Middle frontal gyrus (tissue), 1 donor: Measurements from ENCODE around the gene RNF126.
"Not testable (repeated sequence)": the region's sequence is repeated elsewhere in the genome, so short reads cannot be mapped to it uniquely, and the experiment has no call there.

ENCODE experiments used
- DNase-seq: peaks from one replicate; pipeline ENCODE4 v3.0.0-alpha.2; 2015; ENCODE audit warnings: low spot score; ENCODE audit errors: extremely low spot score

Gene RNF126

GRCh38 chr19:629961-630714, 32.9 kb downstream of the RNF126 start:
- DNase-seq = no peak

DNA sequence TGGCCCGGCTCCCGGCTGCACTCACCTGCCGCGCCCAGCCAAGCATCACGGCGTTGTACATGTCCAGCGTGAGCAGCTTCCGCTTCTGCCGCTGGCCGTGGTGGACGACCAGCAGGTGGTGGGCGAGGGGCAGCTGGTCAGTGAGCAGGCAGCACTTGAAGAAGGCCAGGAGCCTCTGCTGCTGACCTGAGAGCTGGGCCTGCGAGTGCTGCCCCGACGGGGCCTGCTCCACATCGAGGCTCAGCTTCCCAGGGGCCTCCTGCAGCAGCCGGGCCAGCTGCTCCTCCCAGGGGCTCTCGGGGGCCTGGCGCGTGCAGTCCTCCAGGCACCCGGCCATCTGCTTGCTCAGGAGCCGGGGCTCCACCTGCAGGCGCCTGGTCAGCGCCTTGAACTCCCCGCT, 33.5 kb downstream of the RNF126 start:
- not testable (repeated sequence) for DNase-seq

DNA sequence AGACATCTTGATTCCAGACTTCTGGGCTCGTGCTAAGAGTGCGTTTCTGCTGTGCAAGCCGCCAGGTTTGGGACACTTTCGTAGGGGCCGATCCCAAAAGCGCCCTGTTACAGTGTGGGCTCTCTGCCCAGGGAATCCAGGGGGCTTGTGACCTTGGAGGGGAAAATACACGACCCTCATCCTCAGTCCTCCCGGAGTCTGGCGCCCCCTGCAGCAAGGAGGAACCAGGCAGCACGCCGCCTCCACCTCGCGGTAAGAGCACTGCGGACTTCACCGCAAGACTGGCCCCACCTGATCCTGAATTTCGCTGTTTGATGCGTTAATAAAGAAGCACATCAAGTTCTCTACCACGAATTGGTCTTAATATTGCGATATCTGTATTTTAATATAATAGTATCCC, 34.8 kb downstream of the RNF126 start:
- no peak for DNase-seq

- DNase-seq = not testable (repeated sequence)
Measured at GRCh38 chr19:626566-626965, 36.4 kb downstream of the RNF126 start.

DNA sequence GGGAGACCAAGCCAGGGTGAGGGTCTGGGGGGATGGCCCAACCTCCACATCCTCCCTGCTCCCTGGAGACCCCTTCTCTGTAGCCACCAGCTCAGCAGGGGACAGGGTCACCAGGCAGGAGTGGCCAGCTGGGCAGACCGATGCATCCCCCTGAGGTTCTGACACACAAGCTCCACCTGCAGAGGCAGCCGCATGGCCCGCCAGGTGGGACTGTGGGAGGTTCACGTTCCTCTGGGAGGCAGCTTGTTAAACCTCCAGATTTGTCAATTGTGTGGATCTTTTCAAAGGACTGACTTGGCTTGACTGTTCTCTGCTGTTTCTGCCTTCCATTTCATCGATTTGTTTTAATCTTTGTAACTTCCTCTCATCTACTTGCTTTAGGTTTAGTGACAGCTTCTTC, 37.8 kb downstream of the RNF126 start:
- no peak for DNase-seq

GRCh38 chr19:624433-625109, 38.4 kb downstream of the RNF126 start:
- no peak for DNase-seq

DNA sequence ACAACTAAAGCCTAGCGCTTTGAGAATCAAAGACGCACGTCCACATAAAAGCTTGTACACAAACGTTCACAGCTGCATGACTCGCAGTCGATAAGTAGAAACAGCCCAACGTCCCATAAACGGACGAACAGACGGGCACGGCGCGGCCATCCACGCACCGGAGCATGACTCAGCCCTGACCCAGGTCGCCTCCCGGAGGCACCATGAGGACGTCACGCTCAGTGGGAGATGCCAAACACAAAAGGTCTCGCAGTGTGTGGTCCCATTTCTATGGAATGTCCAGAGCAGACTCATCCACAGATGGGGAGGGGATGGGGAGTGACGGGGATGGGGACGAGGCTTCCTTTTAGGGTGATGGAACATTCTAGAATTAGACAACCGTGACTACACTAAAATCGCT, 39.0 kb downstream of the RNF126 start:
- DNase-seq = no peak

- DNase-seq = no peak
Measured at GRCh38 chr19:623175-623916, 39.7 kb downstream of the RNF126 start.

- DNase-seq = no peak
Measured at GRCh38 chr19:622666-623065, 40.3 kb downstream of the RNF126 start.

GRCh38 chr19:621819-622218, 41.2 kb downstream of the RNF126 start:
- DNase-seq = no peak

DNA sequence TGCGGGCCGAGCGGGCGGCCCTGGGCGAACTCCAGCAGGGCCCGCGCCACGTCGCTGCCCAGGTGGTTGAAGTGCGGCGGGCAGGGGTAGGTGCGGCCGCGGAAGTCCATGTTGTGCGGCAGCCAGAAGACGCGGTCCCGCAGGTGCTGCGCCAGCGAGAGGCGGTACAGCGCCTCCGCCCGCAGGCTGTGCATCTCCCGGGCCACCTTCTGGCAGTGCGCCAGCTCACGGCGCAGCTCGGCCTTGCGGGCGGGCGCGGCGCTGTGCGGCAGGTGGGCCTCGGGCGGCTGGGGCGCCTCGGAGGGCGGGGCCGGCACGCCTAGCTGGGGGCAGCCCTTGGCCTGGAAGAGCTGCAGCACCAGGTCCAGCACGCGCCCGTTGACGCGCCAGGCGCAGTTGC, 41.8 kb downstream of the RNF126 start:
- DNase-seq = not testable (repeated sequence)

GRCh38 chr19:620166-620862, 42.7 kb downstream of the RNF126 start:
- DNase-seq = no peak

GRCh38 chr19:619286-620002, 43.6 kb downstream of the RNF126 start:
- no peak for DNase-seq

DNA sequence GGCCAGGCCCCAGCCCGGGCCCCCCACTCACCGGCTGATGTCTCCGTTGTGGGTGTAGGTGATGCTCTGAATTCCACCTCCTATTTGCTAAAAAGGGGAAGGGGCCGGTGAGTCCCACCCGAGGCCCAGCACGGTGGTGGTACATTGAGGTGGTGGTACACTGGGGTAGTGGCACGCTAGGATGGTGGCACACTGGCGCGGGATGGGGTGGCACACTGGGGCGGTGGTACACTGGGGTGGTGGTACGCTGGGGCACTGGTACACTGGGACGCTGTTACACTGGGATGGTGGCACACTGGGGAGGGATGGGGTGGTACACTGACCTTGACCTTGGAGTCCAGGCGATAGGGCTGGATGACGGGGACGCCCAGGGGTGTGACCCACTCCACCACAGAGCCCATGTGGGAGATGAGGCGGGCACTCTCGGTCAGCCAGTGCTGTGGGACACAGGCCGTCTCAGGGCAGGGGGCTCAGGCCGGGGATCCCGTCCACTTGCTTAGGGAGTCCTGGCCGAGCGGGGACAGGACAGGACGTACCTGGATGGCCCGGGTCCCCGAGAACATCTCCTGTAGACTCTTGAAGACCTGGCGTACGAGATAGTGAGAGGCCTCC, 44.2 kb downstream of the RNF126 start:
- no peak for DNase-seq

- no peak for DNase-seq
Measured at GRCh38 chr19:618247-618619, 44.8 kb downstream of the RNF126 start.

- DNase-seq = no peak
Measured at GRCh38 chr19:617551-618246, 45.3 kb downstream of the RNF126 start.

- no peak for DNase-seq
Measured at GRCh38 chr19:616747-617526, 46.1 kb downstream of the RNF126 start.

DNA sequence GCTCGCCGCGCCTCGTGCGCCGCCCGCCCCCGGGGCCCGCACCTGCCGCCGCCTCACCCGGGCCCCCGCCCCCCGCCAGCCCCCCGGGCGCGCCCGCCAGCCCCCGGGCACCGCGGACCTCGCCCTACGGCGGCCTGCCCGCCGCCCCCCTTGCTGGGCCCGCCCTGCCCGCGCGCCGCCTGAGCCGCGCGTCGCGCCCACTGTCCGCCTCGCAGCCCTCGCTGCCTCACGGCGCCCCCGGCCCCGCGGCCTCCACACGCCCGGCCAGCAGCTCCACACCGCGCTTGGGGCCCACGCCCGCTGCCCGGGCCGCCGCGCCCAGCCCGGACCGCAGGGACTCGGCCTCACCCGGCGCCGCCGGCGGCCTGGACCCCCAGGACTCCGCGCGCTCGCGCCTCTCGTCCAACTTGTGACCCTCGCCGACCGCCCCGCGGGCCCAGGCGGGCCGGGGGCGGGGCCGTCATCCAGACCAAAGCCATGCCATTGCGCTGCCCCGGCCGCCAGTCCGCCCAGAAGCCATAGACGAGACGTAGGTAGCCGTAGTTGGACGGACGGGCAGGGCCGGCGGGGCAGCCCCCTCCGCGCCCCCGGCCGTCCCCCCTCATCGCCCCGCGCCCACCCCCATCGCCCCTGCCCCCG, 46.8 kb downstream of the RNF126 start:
- DNase-seq = no peak

- DNase-seq = no peak
Measured at GRCh38 chr19:615619-616018, 47.4 kb downstream of the RNF126 start.
